HG03469 (cell line): ENCODE results near the gene LOXHD1.
A peak's percentile ranks its signal among the peaks of the same experiment; 100 is the strongest.

Experiments
- ATAC-seq: cut with Tn5 transposase; IDR thresholded peaks from one replicate; pipeline ENCODE4 v1.9.1; 2021; ENCODE audit warnings: mild to moderate bottlenecking, moderate library complexity, moderate number of reproducible peaks; ENCODE audit not compliant: unreplicated experiment

The LOXHD1 gene

DNA sequence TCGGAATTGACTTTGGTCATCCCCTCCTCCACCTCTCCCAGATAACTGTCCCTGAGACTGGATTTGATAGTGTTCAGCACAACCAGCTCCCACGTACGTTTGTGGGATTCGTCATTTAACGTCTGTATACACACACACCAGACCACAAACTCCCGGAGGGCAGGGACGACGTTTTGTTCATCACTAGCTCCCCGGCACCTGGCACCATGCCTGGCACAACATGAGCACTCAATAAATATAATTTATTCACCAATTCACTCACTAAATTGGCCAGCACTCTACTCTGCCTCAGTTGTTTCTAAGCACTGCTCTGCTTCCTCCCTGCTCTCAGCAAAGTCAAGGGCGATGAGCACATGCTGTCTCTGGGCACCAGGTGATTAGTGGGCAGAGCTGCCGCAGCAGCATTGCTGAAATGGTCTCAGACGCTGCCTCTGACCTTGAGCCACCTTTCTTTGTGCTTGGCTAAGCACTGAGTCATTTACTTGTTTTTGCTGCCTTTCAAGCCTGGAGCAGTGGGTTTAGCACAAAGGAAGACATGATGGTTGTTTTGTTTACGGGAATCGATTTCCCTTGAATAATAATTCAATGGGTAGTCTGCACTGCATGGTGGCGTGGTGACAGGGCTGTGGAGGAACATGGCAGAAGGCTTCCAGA is 19.3 kb upstream of the LOXHD1 start:
- peak; percentile 47 for ATAC-seq

DNA sequence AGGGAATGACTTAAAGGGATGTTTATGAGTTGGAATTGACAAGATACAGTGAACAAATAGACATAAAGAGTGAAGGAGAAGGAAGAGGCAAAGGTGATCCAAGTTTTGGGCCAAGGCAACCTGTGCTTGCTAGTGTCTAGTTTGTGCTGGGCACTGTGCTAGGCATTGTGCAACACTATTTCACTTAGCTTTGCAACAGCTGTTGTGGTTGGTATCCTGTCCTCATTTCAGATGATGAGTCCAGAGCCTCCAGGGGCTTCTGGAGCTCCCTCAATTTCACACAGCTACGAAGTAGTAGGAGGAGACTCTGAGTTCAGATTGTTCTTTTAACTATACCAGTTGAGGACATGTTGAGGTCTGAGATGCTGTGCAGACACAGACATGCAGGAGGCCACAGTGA is 18.1 kb upstream of the LOXHD1 start:
- ATAC-seq, result no peak

DNA sequence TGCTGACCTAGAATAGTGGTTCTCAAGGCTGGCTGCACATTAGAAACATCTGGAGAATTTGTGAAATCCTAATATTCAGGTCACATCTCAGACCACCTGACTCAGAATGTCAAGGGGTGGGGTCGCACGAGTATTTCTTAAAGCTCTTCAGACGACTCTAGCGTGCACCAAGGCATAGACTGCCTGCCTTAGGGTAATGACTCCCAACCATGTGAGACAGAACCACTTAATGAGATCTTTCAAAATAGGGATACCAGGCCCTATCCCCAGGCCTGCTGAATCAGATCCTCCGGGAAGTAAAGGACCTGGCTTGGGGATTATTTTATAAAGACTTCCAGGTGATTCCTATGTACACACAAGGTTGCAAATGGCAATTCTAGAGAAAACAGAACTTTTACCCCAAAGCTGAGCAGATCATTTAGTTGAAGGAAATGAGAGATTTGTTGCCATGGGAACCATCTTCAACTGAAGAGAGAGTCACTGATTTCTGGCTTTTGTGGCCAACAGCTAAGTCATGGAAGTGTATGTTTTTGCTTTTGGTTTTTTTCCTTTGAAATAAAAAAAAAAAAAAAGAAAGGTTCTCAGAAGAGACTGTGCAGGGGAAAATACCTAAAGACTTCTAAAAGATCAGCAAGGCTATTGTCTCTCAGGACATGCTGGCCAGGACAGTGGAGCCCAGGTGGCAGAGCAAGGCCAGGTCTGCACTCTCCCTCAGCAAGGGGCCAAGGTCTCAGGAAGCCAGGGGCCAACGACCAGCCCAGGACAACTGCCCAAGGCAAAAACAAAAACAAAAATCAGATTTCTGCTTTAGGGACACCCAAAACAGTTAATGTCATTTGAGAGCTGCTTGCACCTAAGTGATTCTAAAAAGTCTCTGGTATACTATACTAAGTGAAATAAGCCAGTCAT is 15.3 kb upstream of the LOXHD1 start:
- no peak for ATAC-seq

DNA sequence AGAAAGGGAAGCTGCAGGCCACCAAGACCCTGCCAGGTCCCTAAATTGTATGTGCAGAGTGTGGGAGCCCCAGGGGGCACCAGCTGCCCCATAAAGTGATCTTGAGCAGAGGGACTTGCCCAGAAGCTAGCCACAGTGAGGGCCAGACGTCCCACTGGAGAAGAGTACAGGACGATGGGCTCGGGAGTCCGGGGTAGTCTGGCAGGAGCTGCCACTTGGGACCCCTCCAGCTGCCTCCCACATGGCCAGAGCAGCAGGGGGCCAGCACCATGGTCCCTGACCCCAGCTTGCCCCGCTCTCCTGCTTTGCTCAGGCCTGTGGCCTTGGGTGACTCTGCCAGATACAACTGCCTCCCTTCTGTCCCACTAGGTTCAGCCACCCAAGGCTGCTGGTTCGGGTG is 11.7 kb upstream of the LOXHD1 start:
- ATAC-seq, result no peak

DNA sequence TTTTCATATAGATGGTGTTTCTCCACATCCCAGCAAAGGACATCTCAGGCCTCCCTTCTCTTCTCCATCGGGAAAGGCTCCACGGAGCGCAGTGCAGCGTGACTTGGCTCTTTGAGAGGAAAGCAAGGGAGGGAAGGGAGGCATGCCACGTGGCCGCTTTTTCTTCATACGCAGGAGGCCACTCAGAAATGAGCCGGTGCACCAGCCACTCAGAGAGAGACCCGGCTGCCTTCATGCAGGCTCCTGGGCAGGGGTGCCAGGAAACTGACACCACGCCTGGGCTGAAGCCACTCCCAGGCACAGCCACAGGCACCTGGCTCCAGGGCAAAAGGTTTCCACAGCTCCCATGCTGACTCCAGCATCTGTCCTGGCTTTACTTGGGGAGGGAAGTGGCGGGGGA is 11.1 kb upstream of the LOXHD1 start:
- no peak for ATAC-seq

DNA sequence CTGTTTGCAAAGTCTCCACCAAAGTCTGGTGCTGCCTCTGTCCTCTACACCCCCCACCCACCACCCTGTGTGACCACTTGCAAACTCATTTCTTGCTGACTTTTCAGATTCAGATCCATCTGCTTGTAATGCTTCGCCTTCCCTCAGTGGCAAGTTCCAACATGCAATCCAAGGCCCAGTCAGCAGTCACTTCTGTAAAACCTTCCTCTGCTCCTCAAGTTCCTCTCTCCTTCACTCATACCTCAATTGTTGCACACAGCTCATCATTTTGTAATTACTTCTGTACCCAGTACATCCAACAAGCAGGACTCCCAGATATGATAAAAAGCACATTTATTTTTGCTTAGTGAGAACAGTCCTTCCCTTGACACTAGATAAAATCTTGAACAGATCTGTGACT is 6.5 kb upstream of the LOXHD1 start:
- no peak for ATAC-seq

DNA sequence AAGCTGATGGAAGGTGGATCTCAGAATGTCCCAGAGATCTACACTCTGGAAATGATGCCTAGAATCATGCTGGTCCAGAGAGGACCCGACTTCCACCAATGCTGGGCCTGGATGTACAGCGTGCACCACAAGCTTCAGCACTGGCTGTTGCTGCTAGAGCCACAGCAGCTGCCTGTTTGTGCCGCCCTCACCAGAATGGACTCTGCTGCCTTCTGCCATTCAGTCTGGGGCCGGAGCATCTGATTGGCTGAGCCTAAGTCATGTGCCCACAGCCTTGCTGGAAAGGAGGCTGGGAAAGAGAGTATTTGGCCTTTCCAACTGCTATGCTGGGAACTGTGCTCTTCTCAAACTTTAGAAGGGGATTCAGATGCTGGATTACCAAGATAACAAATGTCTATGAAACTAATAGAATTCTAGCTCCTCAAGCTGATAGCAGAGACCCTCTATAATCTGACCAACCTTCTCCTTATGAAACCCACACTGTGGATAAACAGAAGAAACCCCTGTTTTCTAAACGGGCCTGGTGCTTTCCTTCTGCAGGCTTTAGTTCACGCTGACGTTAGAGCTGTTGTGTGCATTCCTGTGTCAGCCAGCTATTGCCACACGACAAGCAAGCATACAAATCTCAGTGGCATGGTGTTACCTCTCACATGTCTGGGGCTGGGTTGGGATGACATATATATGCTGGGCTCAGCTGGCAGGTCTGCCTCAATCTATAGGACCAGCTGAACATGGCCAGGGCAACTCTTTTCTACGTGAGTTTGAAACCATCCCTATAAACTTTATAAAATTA is 4.1 kb upstream of the LOXHD1 start:
- ATAC-seq, result no peak

DNA sequence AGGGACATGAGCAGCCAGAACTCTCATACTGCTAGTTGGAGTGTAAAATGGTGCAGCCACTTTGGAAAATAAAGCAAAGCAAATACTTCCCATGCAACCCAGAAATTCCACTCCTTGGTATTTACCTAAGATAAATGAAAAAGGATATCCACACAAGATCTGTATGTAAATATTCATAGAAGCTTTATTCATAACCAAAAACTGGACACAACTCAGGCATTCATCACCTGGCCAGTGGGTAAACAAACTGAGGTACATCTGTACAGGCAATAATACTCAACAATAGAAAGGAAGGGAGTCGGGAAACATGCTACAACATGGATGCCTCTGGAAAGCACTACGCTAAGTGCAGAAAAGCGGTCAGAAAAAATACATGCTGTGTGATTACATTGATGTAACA is 2.5 kb upstream of the LOXHD1 start:
- no peak for ATAC-seq

DNA sequence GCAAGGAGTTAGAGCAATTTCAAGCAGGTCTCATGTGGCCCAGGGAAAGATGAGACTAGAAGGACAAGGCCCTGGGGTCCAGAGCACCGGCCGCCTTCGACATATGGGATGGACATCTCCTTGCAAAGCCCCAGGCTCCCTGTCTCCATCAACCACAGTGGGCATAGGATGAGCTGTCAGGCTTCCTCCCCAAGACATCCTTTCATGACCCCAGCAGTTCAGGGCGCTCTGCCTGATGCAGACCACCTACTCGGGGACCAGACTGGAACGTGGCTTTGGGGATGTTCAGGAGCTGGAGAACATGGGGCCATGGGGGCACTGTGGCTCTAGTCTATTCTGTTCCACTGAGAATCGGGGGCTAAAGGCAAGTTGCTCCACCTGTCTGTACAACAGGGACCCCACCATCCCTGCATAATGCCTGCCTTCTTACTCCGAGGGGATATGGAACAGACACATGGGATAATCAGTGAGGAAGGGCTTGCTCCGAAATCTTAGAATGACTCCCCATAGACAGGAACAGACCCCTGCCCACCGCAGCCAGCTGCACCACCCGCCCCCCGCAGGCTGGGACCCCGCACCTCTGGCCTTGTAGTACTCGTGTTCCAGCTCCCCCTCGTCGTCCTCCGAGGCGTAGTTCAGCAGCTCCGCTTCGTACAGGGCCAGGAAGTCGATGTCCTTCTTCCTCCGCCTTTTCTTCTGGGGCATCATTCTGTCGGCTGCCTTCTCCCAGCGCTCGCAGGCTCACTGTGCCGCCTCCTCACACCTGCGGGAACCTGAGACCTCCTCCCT is 500 bp downstream of the LOXHD1 start:
- no peak for ATAC-seq

DNA sequence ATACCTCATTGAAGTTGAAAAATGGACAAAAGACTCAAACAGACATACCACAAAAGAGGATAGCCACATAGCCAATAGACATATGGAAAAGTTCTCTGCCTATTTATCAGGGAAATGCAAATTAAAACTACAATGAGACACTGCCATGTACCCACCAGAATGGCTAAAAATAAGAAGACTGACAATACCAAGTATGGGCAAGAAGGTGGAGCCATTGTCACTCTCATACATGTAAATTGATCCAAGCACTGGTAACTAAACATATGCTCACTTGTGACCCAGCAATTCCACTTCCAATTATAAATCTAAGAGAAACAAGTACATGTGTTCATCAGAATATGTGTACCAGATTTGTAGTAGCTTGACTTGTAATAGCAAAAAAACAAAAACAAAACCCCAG is 4.6 kb downstream of the LOXHD1 start:
- ATAC-seq, result no peak

DNA sequence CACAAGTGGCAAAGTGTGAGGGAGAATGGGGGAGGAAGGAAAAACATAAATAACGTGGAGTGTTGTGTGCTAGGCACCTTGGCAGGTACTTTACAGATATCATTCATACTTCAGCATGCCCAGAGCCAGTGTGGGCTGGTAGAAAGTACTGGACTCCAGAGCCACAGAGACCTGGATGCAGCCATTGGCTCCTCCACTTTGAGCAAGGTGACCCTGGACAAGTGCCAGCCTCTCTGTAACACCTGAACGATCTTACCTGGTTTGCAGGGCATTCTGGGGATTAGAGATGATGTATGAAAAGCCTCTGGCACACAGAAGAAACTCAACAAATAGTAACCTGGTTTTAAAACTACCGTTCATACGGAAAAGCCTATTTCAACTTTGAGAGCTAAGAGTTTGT is 6.3 kb downstream of the LOXHD1 start:
- no peak for ATAC-seq

DNA sequence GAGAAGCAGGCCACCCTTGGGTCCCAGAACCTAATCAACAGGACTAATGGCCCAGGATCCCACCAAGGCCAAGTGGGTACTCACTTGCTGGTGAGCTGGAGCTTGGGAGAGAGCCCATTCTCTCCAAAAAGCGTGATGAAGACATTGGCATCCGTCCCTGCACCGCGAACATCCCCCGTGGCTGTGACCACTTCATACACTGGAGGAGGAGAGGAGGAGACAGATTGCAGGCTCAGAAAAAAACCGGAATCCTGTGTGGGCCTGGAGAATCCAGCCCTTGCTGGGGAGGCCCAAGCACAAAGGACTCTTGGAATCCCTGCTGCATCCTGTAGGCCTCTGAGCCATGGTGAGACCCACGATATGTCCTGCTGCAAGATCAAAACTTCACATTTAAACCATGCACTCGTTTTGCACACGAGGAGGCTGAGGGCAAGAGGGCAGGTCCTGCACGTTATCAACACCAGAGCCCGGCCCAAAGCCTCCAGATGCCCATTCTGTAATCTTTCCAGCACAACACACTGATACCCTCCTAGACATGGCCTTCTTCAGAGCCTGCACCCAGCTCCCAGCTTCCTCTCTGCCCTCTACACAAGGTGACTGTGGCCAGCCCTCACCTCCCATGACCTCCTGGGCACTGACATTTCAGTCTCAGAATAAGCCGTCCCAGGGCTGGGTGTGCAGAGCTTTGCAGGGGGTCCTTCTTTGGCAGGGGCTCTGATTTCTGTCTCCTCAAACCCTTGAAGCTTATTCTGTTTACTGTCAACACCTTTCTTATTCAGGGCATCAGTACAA is 7.8 kb downstream of the LOXHD1 start:
- ATAC-seq, result no peak

DNA sequence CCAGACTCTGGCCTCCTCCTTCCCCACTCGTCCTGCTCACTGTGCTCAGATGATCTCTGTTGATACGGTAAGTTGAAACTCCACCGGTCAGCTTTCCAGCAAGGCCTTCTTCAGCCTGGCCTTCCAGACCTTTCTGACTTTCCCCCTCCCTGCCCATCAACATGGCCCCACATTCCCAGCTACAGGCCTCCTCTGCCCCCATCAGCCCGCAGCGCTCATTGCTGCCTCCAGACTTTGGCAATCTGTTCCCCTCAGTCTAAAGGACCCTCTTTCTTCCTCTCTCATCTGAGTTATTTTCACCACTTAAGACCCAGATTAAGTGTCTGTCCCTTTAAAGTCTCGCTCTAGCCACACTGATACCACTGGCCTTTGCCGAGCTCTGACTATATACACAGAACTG is 10.6 kb downstream of the LOXHD1 start:
- ATAC-seq, result no peak

DNA sequence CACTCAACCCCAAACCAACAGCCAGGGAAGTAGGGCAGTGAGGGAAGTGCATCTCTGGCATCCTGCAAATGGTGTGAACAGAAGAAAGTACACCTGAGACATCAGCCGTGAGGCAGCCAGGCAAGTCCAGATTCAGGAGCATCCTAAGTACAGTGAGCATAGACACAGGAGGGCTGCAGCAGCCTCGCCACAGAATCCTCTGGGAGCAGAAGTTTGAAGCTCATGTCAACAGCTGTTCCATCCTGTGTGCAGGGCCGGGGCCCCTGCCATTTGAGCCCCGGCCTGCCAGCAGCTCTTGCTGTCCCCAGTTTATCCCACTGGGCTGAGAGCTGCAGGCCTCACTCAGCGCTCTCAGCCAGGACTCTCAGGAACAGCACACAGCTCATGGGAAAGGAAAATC is 14.5 kb downstream of the LOXHD1 start:
- no peak for ATAC-seq

DNA sequence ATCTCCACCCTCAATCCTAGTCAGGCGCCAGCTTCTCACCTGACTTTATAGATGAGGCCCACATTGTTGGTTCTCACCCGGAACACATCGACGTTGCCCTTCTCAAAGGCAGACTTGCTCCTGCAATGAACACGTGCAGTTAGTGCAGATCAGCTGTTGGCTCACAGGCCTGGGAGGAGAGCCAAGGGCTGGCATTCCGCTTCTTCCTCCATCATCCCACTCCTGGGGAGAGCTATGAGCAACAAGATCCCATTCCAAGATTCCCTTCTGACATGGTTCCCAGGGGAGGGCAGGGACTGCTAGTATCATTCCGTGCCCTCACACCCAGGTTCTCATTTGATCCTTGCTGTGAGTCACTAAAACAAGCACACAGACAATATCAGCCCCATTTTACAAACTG is 15.1 kb downstream of the LOXHD1 start:
- no peak for ATAC-seq

DNA sequence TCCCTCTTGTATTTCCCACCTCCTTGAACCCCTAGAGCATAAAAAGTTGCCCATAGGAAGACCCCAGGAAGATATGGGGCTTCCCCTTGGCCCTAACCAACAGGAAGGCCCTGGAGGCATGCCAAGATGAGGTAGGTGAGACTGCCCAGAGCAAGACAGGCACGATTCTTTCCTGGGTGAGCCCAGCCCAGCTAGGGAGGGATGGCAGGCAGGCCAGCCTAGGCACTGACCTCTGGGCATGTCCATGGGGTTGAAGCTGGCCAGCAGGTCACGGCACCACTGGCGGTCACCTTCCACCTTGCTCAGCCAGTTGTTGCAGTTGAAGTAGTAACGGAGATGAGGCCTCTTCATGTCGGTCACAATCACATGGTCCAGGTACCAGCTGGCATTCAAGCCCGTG is 17.6 kb downstream of the LOXHD1 start:
- ATAC-seq, result no peak

DNA sequence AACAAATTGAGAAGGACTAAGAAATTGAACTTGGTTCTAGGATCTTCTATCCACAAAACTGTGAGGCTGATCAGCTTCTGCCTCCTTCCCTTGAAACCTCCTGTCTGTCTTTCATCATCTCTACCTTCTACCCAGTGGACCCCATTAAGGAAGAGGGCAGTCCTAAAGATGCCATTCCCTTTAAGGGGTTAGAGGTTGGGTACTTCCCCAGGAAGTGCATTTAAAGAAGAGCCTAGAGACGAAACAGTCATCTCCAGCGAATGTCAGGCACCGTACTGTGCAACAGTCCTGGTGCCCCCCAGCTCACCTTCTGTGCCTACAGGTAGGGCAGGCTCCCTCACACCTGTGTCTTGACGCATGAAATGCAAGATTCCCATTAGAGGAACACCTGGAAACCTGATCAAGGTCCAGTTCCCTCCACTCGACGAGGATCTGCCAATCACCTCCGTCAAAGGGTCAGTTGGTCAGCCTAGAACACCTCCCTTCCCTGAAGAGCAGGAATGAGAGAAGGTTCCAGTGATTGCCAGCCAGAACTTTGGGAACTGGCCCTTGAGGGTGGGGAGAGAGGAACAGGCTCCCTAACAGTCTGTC is 20.9 kb downstream of the LOXHD1 start:
- no peak for ATAC-seq

DNA sequence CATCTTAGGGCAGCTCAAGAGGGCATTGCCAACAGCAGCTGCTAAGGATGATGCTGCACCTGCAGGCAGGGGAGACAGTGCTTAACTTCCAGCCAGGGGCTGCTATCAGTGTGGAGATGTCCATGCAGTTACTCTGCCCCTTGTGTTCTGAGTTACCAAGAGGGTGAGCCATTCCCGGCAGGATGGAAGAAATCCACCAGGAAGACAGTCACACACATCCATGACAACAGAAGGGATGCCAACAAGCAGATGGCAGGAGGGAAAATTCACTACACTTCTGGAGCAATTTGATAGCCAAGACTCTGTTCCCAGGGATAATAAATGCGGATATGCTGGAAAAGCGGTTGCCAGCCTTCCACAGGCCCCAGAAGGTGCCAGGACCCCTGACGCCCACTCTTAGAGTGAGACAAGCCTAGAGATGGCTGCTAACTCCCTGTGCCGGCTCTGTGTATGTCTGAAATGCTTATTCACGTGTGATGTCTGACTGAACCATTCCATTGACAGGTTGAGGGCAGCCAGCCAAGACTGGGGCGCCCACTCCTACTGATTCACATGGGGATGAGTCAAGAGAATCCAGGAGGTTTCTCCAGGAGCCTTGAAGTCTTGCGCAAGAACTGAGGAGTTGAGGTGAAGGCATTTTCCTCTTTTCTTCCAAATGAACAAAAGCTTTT is 24.5 kb downstream of the LOXHD1 start:
- ATAC-seq, result no peak

DNA sequence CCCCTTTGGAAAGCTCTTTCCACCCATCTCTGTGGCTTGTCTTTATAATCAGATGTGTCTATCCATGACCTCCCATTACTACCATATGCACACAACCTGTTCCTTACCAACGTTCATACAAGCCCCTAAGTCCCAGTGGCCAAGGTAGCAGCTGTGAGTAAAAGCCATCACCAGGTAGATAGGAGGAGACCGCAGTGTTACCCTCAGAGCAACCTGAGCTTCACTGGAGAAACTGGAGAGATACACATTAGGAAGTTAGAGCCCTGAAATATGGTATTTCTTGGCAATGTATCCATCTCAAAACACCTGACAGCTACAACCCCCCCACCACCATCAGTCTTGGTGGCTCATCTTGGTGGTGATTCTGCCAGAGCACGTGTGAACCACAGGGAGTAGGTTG is 26.0 kb downstream of the LOXHD1 start:
- ATAC-seq, result no peak
